HG03175 (cell line): ENCODE data around the gene ARID2.

Source experiments
- ATAC-seq: cut with Tn5 transposase; IDR thresholded peaks from one replicate; pipeline ENCODE4 v1.9.1; 2021; ENCODE audit warnings: mild to moderate bottlenecking, moderate library complexity; ENCODE audit not compliant: unreplicated experiment

The ARID2 gene

GRCh38 chr12:45850302-45850701, 120.8 kb downstream of the ARID2 start:
- no peak for ATAC-seq

- no peak for ATAC-seq
These were observed 123.0 kb downstream of the ARID2 start for GRCh38 chr12:45852508-45852907.

GRCh38 chr12:45853550-45853949, 124.0 kb downstream of the ARID2 start:
- no peak for ATAC-seq

GRCh38 chr12:45863332-45863731, 133.8 kb downstream of the ARID2 start:
- no peak for ATAC-seq

GRCh38 chr12:45866299-45866698, 136.8 kb downstream of the ARID2 start:
- ATAC-seq: no peak

GRCh38 chr12:45872446-45872845, 142.9 kb downstream of the ARID2 start:
- ATAC-seq: no peak

- ATAC-seq: no peak
These were observed 147.6 kb downstream of the ARID2 start for GRCh38 chr12:45877069-45877468.

- no peak for ATAC-seq
These were observed 149.2 kb downstream of the ARID2 start for GRCh38 chr12:45878630-45879255.

- ATAC-seq: no peak
These were observed 149.9 kb downstream of the ARID2 start for GRCh38 chr12:45879363-45879895.

- ATAC-seq: no peak
These were observed 151.0 kb downstream of the ARID2 start for GRCh38 chr12:45880533-45880932.

- no peak for ATAC-seq
These were observed 153.7 kb downstream of the ARID2 start for GRCh38 chr12:45883187-45883586.

- no peak for ATAC-seq
These were observed 157.2 kb downstream of the ARID2 start for GRCh38 chr12:45886685-45887084.

GRCh38 chr12:45887544-45887943, 158.0 kb downstream of the ARID2 start:
- ATAC-seq: no peak

GRCh38 chr12:45890276-45890675, 160.8 kb downstream of the ARID2 start:
- no peak for ATAC-seq

- no peak for ATAC-seq
These were observed 163.7 kb downstream of the ARID2 start for GRCh38 chr12:45893240-45893639.

- no peak for ATAC-seq
These were observed 166.5 kb downstream of the ARID2 start for GRCh38 chr12:45895961-45896360.

GRCh38 chr12:45898094-45898493, 168.6 kb downstream of the ARID2 start:
- no peak for ATAC-seq

GRCh38 chr12:45907955-45908354, 178.4 kb downstream of the ARID2 start:
- ATAC-seq: peak; percentile 71

- ATAC-seq: no peak
These were observed 179.7 kb downstream of the ARID2 start for GRCh38 chr12:45909041-45909713.

- ATAC-seq: no peak
These were observed 183.3 kb downstream of the ARID2 start for GRCh38 chr12:45912774-45913173.

- ATAC-seq: no peak
These were observed 184.1 kb downstream of the ARID2 start for GRCh38 chr12:45913631-45914030.

GRCh38 chr12:45914090-45914489, 184.6 kb downstream of the ARID2 start:
- ATAC-seq: peak; percentile 56
